ENCODE data around the gene DOK4.

The DOK4 gene

DNA sequence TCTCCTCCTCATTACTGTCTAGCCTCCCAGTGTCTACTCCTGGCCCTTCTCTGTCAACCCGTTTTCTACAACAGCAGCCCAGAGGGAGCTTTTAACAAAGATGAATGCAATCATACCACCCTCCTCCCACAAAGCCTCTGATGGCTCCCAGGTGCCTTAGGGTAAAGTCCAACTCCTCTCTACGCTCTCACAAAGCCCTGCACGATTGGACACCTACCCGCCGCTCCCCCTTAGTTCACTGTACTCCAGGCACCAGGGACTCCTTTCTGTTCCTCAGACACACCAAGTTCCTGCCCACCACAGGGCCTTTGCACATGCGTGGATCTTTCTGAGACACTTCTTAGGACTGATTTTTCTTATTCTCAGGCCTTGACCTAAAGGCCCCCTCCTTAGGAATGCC, 32.6 kb upstream of the DOK4 start:
- DNase-seq: no peak

DNA sequence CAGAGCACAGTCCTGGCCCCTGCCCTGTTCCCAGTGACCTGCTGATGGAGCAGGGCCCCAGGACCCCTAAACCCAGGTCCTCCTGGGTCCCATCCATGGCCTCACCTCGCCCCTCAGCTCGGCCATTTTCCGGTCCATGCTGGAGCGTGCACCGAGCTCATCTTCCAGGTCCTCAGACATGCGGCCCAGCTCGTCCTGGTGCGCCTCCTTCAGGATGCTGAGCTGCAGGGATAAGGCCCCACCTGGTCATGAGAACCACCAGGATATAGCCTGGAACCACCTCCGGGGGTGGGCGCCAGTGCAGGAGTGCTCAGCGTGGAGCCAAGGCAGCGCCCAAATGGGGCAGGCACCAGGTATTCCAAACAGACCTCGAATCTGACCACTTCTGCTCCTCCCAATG, 32.2 kb upstream of the DOK4 start:
- DNase-seq: no peak

DNA sequence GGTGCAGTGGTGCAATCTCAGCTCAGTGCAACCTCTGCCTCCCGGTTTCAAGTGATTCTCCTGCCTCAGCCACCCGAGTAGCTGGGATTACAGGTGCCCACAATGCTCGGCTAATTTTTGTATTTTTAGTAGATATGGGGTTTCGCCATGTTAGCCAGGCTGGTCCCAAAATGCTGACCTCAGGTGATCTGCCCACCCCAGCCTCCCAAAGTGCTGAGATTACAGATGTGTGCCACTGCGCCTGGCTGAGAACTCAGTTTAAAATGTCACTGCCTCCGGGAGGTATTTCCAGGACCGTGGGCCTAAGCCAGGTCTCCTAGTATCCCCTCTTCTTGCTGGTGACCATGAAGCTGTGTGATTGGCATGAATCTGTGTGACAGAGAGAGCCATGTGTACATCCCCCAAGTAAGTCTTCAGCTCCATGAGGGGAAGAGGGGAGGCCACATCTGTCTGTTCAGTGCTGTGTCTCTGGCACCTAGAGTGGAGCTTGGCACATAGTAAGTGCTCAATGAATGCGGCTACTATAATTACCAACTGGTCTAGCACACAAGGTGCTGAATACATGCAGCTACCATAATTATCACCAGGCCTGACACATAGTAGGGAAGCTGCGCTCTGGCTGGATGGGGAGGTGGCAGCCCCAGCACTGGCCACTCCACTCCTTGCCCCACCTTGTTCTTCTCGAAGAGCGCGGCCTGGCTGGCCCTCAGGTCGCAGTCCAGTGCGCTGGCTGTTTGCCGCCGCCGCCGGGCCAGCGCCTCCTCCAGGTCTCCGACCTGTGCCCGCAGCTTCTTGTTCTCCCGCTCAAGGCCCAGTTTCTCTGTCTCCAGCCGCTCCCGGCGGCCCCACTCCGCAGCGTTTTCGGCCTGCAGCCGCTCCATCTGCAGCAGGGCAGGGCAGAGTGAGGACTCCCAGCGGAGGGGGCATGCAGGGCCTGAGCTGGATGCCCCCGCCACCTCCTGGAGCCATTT, 31.4 kb upstream of the DOK4 start:
- DNase-seq: no peak

DNA sequence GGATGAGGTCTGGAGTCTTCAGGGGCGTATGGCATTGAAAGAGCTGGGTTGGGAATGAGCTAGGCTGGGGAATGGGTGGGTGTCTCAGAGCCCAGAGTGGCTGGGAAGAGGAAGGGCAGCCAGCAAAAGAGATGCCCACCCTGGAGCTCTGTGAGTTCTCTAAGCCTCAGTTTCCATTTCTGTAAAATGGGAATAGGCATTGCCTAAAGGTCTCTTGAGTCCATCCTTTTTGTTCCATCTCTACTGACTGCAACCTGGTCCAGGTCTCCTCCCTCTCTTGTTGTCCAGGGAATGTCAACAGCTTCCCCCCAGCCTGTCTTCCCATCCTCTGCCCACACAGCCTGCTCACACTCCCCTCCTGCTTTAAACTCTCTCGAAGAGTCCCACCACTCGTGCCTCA, 30.5 kb upstream of the DOK4 start:
- no peak for DNase-seq

DNA sequence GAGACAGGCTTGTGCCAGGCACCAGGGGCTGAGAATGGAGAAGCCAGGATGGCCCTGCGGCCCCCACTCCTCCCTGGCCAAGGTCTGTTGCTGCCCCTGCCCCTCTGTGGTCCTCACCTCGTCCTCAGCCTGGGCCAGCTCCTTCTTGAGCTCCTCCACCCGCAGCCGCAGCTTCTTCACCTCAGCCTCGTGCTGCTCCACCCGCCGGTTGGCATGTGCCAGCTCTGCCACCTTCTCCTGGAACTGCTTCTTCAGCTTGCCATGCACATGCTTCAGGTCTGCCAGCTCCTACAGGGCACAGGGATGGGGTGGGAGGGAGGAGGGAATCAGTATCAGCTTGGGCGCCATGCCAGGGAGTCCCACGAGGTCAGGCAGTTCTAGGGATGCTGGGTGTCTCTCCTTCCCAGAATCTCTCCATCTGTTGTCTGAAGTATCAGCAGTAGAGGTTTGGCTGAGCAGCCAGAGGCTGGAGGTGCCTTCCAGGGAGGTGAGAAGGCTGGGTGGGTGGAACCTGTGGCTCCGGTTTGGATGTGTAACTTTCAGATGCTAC, 30.0 kb upstream of the DOK4 start:
- DNase-seq: no peak

DNA sequence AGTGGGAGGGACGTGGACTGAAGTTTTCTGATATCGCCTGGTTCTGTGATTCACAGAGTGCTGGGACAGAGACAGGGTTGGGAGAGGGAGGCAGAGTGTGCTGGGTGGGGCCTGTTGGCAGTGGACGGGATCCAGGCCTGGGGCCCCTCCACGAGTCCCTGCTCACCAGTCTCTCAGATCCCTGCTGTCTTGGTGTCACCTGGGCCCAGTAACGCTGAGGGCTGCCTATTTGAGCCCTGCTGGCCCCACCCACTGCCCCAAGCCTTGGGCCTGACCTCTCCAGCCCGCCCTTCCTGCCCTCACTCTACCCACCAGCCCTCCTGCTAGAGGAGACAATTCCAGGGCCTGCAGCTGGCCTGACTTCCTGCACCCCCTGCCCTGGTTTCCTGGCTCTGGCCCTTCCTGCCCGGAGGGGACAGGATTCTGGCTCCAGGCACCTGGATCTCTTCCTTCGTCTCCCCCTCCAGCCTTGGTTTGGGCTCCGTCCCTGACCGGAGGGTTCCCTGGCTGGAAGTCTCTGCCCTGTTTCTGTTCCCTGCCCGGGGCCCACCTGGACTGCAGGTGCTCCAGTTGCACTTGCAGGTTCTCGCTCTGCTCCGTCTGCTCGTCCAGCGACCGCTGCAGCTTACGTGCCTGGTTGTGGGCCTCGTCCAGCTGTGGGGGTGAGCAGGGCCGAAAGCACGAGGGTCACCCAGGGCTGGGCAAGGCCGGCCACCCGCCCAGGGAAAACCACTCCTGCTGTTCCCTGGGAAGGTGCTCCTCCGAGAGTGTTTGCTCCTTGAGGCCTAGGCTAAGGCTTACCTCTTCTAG, 28.7 kb upstream of the DOK4 start:
- DNase-seq: no peak

DNA sequence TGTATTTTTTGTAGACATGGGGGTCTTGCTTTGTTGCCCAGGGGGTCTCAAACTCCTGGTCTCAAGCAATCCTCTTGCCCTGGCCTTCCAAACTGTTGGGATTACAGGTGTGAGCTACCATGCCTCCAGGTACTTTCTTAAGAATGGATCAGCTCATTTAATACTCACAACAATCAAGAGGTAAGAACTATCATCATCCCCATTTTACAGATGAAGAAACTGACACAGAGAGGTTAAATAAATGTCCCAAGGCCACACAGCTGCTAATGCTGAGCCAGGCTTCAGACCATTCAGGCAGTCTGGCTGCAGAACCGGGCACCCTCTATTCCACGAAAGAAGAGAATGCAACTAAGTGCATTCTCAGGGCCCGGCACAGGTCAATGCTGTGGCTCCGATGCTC, 28.1 kb upstream of the DOK4 start:
- DNase-seq: no peak

DNA sequence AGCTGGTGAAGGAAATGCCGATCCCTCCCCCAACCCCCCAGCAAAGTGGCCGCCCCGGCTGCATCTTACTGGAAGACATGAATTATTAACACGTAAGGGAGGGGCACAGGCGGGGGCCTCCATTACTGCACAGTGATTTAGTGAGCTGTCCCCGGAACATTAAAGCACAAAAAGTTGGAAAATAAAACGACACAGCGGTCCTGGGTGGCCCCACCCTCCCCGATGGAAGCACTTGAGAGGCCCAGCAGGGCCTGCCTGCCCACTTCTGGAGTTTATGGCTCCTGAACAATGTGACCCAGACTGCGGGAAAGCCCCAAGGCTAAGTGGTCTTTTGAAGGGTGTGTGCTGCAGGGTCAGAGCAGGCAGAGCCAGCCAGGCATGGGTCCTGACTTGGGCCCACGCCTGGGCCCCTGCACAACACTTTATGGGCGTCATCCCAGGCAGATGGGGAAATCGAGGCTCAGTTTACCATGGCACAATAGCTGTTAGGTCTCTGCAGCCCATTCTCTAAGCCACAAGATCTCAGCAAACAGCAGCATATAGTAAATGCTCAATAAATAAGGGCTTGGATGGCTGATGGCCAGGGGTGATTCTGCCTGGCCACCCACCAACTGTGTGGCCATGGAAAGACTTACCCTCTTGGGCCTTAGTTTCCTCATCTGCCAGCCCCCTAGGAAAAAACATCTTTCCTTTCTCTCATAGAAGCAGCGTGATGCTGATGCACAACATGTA, 27.2 kb upstream of the DOK4 start:
- DNase-seq: no peak

DNA sequence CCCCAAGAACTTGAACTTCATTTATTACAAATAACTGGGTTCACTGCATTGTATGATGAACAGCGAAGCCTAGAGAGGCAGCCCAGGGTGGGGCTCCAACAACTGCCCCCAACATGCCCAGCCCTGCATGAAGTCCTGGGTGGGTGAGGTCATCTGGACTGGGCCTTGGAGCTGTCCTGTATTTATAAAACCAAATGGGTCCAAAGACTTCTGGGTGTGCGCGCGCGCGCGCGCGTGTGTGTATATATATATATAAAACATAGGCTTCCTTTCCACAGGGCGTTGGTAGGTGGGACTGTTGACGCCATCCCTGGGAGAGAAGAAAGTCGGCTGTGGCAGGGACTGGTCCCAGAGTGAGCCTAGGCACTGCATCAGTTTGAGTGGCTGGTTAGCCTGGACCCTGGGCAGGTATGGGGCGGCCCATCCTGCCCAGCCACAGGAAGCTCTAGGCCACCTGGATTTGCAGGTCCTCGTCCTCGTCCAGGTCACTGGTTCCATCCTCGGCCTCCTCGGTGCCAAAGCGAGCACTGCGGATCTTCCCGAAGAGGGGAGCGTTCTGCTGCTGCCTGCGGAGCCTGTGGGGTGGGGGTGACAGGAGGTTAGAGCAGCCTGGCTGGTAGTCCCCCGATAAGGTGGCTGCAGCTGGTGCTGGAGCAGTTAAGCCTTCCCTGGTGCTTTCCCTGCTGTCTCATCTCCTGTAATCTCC, 26.2 kb upstream of the DOK4 start:
- no peak for DNase-seq

DNA sequence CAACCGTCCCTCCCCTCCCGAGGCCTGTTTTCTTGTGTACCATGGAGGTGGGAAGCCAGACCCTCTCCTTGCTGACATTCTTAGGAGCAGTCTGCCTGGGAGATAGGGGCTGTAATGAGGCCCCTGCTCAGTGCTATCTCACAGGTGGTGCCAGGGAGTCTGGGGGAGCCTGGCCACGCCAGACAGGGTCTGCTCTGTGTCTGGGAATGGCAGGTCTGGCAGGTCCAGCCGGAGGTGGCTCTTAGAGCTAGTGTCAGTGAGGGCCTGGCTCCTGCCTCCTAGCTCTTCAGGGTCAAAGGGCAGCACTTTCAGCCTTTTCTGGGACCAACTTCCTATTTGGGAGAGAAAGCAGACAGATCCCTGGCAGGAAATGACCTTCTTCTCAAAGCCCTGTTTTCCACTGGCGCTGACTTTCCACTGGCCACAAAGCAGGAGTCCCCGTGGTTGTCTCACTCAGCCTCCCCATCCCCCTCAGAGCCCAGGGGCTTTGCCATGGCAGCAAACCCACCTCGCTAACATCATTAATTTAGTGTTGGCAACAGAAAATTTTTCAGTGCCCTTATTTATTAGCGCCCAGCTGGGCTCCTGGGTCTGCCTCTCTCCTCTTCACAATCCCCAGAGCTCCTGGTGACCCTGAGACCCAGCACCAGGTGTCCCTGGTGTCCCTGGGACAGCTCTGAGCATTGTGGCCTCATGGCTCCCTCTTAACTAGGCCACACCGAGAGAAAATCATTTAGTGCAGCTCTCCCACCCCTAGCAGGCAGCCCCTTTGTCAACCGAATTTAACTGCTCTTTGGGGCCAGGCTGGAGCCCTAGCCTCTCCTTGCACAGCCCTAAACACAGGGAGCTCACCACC, 24.0 kb upstream of the DOK4 start:
- no peak for DNase-seq

DNA sequence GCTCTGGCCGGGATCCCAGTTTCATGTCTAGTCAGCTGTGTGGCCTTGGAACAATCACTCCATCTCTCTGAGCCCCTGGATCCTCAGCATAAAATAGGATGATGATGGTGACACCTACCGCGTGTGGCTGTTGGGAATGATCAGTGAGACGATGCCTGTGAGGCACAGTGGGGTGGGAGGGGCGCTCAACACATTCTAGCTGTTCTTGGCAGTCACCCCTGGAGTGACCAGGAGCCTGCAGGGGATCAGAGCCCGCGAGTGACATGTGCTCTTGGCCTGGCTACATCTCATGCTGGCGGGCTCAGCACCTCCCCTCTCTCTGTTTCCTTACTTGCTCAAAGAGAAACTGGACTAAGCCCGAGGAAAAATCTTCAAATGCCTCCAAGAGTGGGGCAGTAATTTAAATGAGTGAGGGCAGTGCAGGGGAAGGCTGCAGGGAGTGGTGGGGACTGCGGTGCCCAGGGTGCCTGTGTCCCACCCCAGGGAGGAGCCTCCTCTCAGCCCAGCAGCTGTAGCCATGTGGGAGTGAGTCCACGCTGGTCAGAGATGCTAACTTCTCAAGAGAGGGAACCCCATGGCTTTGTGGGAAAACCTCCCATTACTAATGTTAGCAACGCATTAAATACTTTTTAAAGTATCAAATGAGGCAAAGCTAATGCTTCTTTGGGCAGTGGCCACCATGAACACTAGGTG, 23.1 kb upstream of the DOK4 start:
- no peak for DNase-seq

DNA sequence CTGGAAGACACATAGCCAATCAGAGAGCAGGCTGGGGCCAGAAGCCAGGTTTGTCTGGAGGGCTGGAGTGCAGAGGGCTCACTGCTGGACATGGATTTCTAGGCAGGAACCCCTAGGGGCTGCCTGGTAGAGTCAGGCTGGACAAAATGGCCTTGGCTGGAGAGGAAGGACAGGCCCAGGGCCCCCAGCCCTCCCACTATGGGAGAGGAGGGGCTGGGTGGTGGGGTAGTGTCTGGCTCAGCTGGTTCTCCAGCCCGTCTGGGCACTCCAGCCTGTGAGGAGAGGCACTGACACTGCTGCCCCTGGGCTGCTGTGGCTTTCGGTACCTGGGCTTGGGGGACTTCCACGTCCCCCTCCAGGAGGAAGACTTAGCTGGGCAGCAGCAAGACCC, 21.7 kb upstream of the DOK4 start:
- DNase-seq: no peak

DNA sequence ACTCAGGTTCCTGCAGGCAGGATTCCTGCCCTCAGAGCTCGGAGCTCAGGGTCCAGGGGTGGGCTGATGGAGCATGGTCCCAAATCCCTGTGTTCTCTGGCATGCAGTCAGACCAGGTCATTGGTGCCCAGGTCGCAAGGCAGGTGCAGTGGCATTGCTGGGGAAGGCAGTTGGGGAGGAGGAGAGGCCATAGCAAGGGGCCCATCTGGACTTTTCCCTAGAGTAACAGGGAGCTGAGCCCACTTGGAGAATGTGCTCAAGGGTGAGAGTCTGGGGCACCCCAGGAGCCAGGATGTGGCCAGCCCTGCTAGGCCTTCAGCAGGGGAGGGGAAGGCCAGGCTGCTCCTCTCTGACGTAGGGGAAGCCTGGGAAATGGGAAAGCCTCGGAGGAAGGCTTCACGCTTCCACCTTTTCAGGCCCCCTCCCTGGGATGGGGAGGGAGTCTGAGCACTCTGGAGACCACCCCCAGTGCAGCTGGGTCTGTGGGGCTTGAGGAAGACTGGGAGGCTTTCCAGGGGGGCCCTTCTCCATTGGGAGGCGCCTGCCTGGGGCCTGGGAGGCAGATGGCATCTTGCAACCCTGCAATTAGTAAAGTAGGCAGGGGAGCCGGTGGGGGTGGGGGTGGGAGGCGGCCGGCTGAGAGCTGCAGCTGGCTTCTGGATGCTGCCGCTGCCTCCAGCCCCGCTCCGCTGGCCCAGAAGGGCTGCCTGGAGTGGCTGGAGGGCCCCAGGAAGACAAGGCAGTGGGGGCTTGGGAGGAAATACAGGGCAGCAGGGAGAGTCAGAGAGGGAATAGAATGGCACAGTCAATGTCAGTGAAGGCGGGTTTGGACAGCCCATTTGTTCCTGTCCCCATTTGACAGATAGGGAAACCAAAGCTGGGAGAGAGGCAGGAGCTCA, 21.1 kb upstream of the DOK4 start:
- DNase-seq: no peak

DNA sequence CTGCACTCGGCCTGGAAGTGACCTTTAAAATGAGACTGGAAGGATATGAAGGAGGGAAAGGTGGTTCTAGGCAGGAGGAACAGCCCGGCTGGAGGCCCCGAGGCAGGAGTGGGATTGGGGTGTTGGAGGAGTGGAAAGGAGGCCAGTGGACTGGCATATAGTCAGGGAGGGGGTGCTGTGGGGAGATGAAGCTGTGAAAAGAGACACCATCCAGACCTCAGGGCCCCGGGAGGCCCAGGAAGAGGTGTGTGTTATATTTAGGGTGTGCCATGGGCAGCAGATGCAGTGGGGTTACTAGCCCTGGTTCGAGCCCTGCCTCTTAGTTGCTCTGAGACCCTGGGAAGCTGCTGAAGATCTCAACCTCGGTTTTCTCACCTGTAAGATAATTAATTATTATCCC, 18.9 kb upstream of the DOK4 start:
- no peak for DNase-seq

DNA sequence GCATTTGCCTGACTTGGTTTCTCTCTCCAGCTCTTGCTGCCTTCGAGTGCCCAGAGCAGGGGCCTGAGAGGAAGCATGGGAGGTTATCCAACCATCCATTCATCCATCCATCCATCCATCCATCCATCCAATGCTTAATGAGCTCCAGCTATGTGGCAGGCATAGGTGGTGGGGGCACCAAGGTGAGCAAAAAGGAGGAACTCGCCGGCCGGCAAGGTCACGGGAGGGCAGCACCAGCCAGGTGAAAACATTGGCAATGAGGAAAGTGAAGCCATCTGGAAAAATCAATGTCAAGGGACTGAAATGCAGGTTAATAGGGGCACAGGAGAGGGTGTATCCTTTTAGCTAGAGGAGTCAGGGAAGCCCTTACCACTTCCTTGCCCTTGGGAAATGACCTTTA, 18.2 kb upstream of the DOK4 start:
- DNase-seq: no peak

DNA sequence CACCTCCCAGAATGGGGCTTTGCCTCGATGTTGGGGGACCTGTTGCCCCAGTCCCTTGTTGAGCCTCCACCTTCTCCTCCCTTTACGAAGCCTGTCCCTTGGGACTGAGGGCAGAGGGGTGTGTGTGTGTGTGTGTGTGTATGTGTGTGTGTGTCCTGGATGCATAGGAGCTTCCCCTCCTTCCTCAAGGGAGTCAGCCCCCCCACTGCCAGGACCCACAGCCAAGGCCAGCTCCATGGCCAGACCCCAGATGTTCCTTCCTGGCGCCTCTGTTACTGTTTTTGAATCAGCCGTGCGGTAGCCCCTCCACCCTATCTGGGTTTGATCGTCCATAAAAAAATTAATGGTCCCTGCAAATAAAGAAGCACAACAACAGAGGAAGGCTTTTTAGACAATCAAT, 17.7 kb upstream of the DOK4 start:
- DNase-seq: no peak

DNA sequence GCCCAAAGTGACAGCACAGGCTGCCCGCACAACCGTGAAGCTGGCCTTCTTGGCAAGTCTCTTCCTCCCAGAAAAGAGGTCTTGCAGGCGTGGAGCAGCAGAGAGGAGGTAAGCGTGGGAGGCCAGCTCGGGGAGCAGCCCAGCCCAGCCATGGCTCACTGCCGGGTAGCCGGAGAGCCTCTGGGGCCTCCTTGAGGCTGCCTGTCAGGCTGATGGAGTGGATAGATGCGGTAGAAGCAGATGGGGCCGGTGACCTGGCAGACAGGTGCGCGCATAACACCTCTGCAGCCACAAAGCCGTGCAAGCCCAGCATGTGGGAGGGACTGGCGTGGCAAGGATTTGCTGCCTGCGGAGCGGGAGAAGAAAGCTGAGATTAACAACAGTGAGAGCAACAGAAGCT, 17.1 kb upstream of the DOK4 start:
- DNase-seq: no peak

DNA sequence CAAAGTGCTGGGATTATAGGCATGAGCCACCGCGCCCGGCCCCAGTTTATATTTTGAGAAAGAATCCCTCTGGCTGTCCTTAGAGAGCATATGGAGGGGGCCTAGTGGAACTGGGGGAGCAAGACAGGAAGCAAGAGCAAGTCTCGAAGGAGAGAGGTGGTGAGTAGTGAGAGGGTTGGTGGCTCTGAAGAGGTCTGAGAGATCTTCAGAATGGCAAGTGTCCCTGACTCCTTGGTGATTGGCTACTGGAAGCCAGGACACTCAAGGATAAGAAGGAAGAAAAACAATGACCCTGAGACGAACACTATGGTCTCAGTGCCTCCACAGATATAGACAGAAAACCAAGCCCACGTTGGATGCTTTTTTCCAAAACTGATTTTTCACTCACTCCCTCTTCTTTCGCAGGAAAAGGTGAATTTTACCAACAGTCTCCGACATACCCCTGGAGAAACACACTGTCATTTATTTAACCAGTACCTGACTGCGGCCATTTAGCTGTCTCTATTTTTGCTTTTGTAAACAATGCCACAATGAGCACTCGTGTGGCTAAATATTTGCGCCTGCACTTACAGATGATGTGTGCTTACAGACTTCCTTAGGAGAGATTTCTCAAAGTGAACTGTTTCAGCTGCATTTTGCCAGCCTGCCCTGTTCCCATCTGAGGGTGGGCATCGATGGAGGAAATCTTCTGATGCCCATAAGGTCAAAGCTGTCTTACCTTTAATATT, 15.9 kb upstream of the DOK4 start:
- DNase-seq: no peak

DNA sequence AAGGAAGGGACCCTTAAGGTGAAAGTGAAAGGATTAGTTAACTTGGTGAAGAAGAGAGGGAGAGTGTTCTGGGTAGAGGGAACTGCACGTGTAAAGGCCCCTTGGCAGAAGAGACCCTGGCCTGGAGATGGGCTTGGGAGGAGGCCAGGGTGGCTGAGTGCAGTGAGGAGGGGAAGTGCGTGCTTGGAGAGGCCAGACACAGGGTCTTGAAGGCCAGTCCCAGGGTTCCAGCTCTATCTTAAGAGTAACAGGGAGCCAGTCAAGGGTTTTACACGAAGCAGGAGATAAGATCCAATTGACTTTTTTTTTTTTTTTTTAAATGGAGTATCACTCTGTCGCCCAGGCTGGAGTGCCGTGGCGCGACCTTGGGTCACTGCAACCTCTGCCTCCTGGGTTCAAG, 15.2 kb upstream of the DOK4 start:
- DNase-seq: no peak
